ENCODE measurements around the gene MLLT3.

Gene MLLT3

GRCh38 chr9:20473515-20474013, 148.7 kb downstream of the MLLT3 start:
- no peaks in the 10 kb centered on the region for H3K36me3 ChIP-seq (ENCODE audit: control insufficient read depth in 1 of 2, insufficient read depth in 2 of 2, low read length in 2 of 2)
- DNase-seq: no peak
- H4K8ac ChIP-seq (ENCODE audit: low read depth, low read length): no peak overlapping the region
- H3K27me3 ChIP-seq (ENCODE audit: insufficient read depth, low read length): no peaks in the 10 kb centered on the region
- no peaks in the 10 kb centered on the region for H3K79me2 ChIP-seq (ENCODE audit: control insufficient read depth, insufficient read depth, low read length, poor library complexity)
- H2BK120ac ChIP-seq (ENCODE audit: insufficient read depth, low read length, poor library complexity): no peak overlapping the region
- H4K91ac ChIP-seq (ENCODE audit: low read depth, low read length): no peak overlapping the region
- H3K9ac ChIP-seq (ENCODE audit: low read length): no peak overlapping the region
- no peak overlapping the region for H3K14ac ChIP-seq (ENCODE audit: low read length)
- no peaks in the 10 kb centered on the region for H3K9me3 ChIP-seq (ENCODE audit: insufficient read depth, low read depth, low read length)
- no peak overlapping the region for H2BK5ac ChIP-seq (ENCODE audit: low read depth, low read length, poor library complexity)
- H3K18ac ChIP-seq (ENCODE audit: low read length): no peak overlapping the region
- H3K4me1 ChIP-seq (ENCODE audit: control insufficient read depth in 1 of 2, insufficient read depth in 2 of 2, low read length in 2 of 2): peaks cover 0 to 6% of the 10 kb centered on the region in 2 experiments
- no peaks in the 10 kb centered on the region for H3K79me1 ChIP-seq (ENCODE audit: low read length)
- no peak overlapping the region for H3K4ac ChIP-seq (ENCODE audit: low read depth, low read length)
- no peak overlapping the region for H4K12ac ChIP-seq (ENCODE audit: low read depth, low read length)
- no peak overlapping the region for H3K4me2 ChIP-seq (ENCODE audit: low read length)
- H3K23ac ChIP-seq (ENCODE audit: low read length): no peak overlapping the region
- no peak overlapping the region for H2BK12ac ChIP-seq (ENCODE audit: low read length)
- H2AFZ ChIP-seq (ENCODE audit: insufficient read depth, low read length, poor library complexity): no peak overlapping the region
- H2AK5ac ChIP-seq (ENCODE audit: low read length): no peak overlapping the region
- H3K27ac ChIP-seq (ENCODE audit: low read depth, low read length): no peak overlapping the region
- no peak overlapping the region for H3K4me3 ChIP-seq (ENCODE audit: low read depth, low read length)

GRCh38 chr9:20472342-20473045, 149.8 kb downstream of the MLLT3 start:
- Histone ChIP-seq H3K27me3 (ENCODE audit: insufficient read depth, low read length) (no peaks in the 10 kb centered on the region), H3K79me2 (ENCODE audit: control insufficient read depth, insufficient read depth, low read length, poor library complexity) (no peaks in the 10 kb centered on the region), H3K79me1 (ENCODE audit: low read length) (no peaks in the 10 kb centered on the region), H3K27ac (ENCODE audit: low read depth, low read length) (no peak overlapping the region), H3K4me1 (ENCODE audit: control insufficient read depth in 1 of 2, insufficient read depth in 2 of 2, low read length in 2 of 2) (no peaks in the 10 kb centered on the region), H2AK5ac (ENCODE audit: low read length) (no peak overlapping the region), H2BK12ac (ENCODE audit: low read length) (no peak overlapping the region), H2AFZ (ENCODE audit: insufficient read depth, low read length, poor library complexity) (no peak overlapping the region), H4K91ac (ENCODE audit: low read depth, low read length) (no peak overlapping the region), H3K36me3 (ENCODE audit: control insufficient read depth in 1 of 2, insufficient read depth in 2 of 2, low read length in 2 of 2) (no peaks in the 10 kb centered on the region), H3K4me2 (ENCODE audit: low read length) (no peak overlapping the region), H2BK5ac (ENCODE audit: low read depth, low read length, poor library complexity) (no peak overlapping the region), H4K12ac (ENCODE audit: low read depth, low read length) (no peak overlapping the region), H3K9ac (ENCODE audit: low read length) (no peak overlapping the region), H3K9me3 (ENCODE audit: insufficient read depth, low read depth, low read length) (no peaks in the 10 kb centered on the region), H3K18ac (ENCODE audit: low read length) (no peak overlapping the region), H2BK120ac (ENCODE audit: insufficient read depth, low read length, poor library complexity) (no peak overlapping the region), H3K23ac (ENCODE audit: low read length) (no peak overlapping the region), H3K4me3 (ENCODE audit: low read depth, low read length) (no peak overlapping the region), H4K8ac (ENCODE audit: low read depth, low read length) (no peak overlapping the region), H3K4ac (ENCODE audit: low read depth, low read length) (no peak overlapping the region), H3K14ac (ENCODE audit: low read length) (no peak overlapping the region)
- no peak for DNase-seq
- WGBS (ENCODE audit: extremely low coverage, insufficient coverage, insufficient read length): no CpG with 5 or more reads among the region's 2 CpGs

GRCh38 chr9:20466328-20467008, 155.8 kb downstream of the MLLT3 start:
- Histone ChIP-seq H3K4me1 (ENCODE audit: control insufficient read depth in 1 of 2, insufficient read depth in 2 of 2, low read length in 2 of 2) (no peaks in the 10 kb centered on the region), H3K9ac (ENCODE audit: low read length) (no peak overlapping the region), H2BK120ac (ENCODE audit: insufficient read depth, low read length, poor library complexity) (no peak overlapping the region), H4K91ac (ENCODE audit: low read depth, low read length) (no peak overlapping the region), H4K8ac (ENCODE audit: low read depth, low read length) (no peak overlapping the region), H3K79me1 (ENCODE audit: low read length) (no peaks in the 10 kb centered on the region), H3K4ac (ENCODE audit: low read depth, low read length) (no peak overlapping the region), H3K14ac (ENCODE audit: low read length) (no peak overlapping the region), H3K27ac (ENCODE audit: low read depth, low read length) (no peak overlapping the region), H3K27me3 (ENCODE audit: insufficient read depth, low read length) (no peaks in the 10 kb centered on the region), H3K36me3 (ENCODE audit: control insufficient read depth in 1 of 2, insufficient read depth in 2 of 2, low read length in 2 of 2) (no peaks in the 10 kb centered on the region), H2BK5ac (ENCODE audit: low read depth, low read length, poor library complexity) (no peak overlapping the region), H2BK12ac (ENCODE audit: low read length) (no peak overlapping the region), H3K4me3 (ENCODE audit: low read depth, low read length) (no peak overlapping the region), H3K79me2 (ENCODE audit: control insufficient read depth, insufficient read depth, low read length, poor library complexity) (no peaks in the 10 kb centered on the region), H2AFZ (ENCODE audit: insufficient read depth, low read length, poor library complexity) (no peak overlapping the region), H3K4me2 (ENCODE audit: low read length) (no peak overlapping the region), H3K23ac (ENCODE audit: low read length) (no peak overlapping the region), H3K9me3 (ENCODE audit: insufficient read depth, low read depth, low read length) (no peaks in the 10 kb centered on the region), H3K18ac (ENCODE audit: low read length) (no peak overlapping the region), H4K12ac (ENCODE audit: low read depth, low read length) (no peak overlapping the region), H2AK5ac (ENCODE audit: low read length) (no peak overlapping the region)
- DNase-seq: no peak
- no CpG with 5 or more reads among the region's 1 CpG for WGBS (ENCODE audit: extremely low coverage, insufficient coverage, insufficient read length)

GRCh38 chr9:20464242-20464641, 158.1 kb downstream of the MLLT3 start:
- no peak for DNase-seq
- WGBS (ENCODE audit: extremely low coverage, insufficient coverage, insufficient read length): no CpG with 5 or more reads among the region's 4 CpGs
- no peaks in the 10 kb centered on the region for H3K9me3 ChIP-seq (ENCODE audit: insufficient read depth, low read depth, low read length)
- H2BK120ac ChIP-seq (ENCODE audit: insufficient read depth, low read length, poor library complexity): no peak overlapping the region
- H4K91ac ChIP-seq (ENCODE audit: low read depth, low read length): no peak overlapping the region
- H3K18ac ChIP-seq (ENCODE audit: low read length): no peak overlapping the region
- H3K4me3 ChIP-seq (ENCODE audit: low read depth, low read length): no peak overlapping the region
- H3K79me1 ChIP-seq (ENCODE audit: low read length): no peaks in the 10 kb centered on the region
- H2BK12ac ChIP-seq (ENCODE audit: low read length): no peak overlapping the region
- no peak overlapping the region for H3K4me2 ChIP-seq (ENCODE audit: low read length)
- H2AFZ ChIP-seq (ENCODE audit: insufficient read depth, low read length, poor library complexity): no peak overlapping the region
- no peaks in the 10 kb centered on the region for H3K27me3 ChIP-seq (ENCODE audit: insufficient read depth, low read length)
- no peak overlapping the region for H3K23ac ChIP-seq (ENCODE audit: low read length)
- no peaks in the 10 kb centered on the region for H3K79me2 ChIP-seq (ENCODE audit: control insufficient read depth, insufficient read depth, low read length, poor library complexity)
- H3K4ac ChIP-seq (ENCODE audit: low read depth, low read length): no peak overlapping the region
- no peak overlapping the region for H3K9ac ChIP-seq (ENCODE audit: low read length)
- H4K8ac ChIP-seq (ENCODE audit: low read depth, low read length): no peak overlapping the region
- H2AK5ac ChIP-seq (ENCODE audit: low read length): no peak overlapping the region
- no peak overlapping the region for H2BK5ac ChIP-seq (ENCODE audit: low read depth, low read length, poor library complexity)
- no peak overlapping the region for H4K12ac ChIP-seq (ENCODE audit: low read depth, low read length)
- no peak overlapping the region for H3K27ac ChIP-seq (ENCODE audit: low read depth, low read length)
- no peaks in the 10 kb centered on the region for H3K4me1 ChIP-seq (ENCODE audit: control insufficient read depth in 1 of 2, insufficient read depth in 2 of 2, low read length in 2 of 2)
- no peak overlapping the region for H3K14ac ChIP-seq (ENCODE audit: low read length)
- H3K36me3 ChIP-seq (ENCODE audit: control insufficient read depth in 1 of 2, insufficient read depth in 2 of 2, low read length in 2 of 2): no peaks in the 10 kb centered on the region

All from trophoblast cell (in vitro differentiated cells and primary cell).